Dedifferentiated amniotic fluid mesenchymal stem cell (primary cell): ENCODE data around the gene OR51S1.
"Not testable (repeated sequence)": the region's sequence is repeated elsewhere in the genome, so short reads cannot be mapped to it uniquely, and the experiment has no call there.

Experiments used
- DNase-seq: peaks from one replicate; pipeline ENCODE4 v3.0.0-alpha.2; 2016; ENCODE audit errors: extremely low spot score

The OR51S1 gene

DNA sequence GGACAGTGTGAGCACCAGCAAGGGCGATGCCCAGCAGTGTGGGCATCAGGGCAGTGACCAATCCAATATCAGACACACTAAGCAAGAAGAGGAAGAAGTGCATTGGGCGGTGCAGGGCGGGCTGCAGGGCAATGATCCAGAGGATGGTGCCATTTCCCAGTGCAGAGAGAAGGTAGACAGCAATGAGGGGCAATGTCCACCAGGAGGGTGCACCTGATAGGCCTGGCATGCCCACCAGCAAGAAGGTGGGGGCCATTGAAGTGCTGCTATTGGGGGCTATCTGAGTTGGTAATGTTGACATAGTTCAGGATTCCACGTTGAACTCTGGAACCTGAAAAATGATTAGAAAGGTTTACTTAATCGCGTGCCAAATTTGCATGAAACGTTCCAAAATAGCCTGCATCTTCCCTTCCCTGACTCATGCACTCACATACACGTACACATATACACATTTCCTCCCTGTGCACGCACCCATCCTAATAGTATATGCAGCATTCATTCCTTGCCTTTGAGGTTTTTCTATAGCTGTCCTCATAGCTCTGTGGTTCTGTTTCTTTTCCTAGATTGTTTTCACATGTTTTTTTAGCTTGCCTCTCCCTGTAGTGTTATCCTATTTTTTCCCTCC lies at the start of gene OR51S1:
Gene OR51S1 (minus strand): TSS at position 301 of the 625 bp plus-strand sequence. CDS start 0 bp downstream, at position 301.
- DNase-seq, result no peak

- peak; percentile 16 for DNase-seq
Observed at GRCh38 chr11:4891996-4892640, 43.1 kb upstream of the OR51S1 start.

DNA sequence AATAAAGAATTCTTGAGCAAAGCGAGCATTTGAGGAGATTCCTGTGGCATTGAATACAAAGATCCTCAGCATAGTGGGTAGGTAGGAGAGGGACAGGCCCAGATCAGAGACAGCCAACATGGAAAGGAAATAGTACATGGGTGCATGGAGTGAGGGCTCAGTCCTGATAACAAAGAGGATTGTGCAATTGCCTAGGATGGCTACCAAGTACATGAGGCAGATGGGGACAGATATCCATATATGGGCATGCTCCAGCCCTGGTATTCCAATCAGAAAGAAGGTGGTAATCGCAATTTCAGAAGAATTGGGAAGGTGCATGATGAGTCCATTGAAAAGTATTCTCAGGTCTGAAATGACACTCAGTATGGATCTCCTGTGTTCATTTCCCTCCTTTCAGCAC lies 41.3 kb upstream of the OR51S1 start:
- no peak for DNase-seq

GRCh38 chr11:4887591-4887990 lies 38.6 kb upstream of the OR51S1 start:
- DNase-seq, result no peak

- DNase-seq, result no peak
Observed at GRCh38 chr11:4886186-4886585, 37.2 kb upstream of the OR51S1 start.

DNA sequence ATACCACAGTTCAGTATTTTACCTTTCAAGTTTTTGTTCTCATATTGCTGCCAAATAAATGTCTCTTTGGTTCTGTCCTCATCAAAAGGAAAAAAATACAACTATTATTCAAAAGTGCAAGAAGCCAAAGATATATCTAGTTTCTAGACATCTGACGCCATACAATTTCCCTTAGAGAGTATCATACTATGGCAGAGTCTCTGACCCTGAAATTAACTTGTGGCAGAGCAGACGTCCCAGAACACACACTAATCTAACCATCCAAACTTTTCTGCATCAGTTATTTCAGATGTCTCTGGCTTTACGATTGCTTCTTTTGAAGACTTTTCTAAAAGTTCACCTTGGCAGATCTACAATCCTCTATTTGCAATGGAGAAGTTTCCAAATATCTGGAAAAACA lies 35.4 kb upstream of the OR51S1 start:
- no peak for DNase-seq

GRCh38 chr11:4882543-4882942 lies 33.5 kb upstream of the OR51S1 start:
- DNase-seq, result no peak

GRCh38 chr11:4881860-4882500 lies 33.0 kb upstream of the OR51S1 start, which contains the start of gene OR51T1:
TSS of gene OR51T1 (plus strand) at chr11:4881900. CDS start at chr11:4881900, 0 bp downstream.
- no peak for DNase-seq

- no peak for DNase-seq
Observed at GRCh38 chr11:4881188-4881587, 32.2 kb upstream of the OR51S1 start.

- no peak for DNase-seq
Observed at GRCh38 chr11:4865855-4866254, 16.8 kb upstream of the OR51S1 start.

DNA sequence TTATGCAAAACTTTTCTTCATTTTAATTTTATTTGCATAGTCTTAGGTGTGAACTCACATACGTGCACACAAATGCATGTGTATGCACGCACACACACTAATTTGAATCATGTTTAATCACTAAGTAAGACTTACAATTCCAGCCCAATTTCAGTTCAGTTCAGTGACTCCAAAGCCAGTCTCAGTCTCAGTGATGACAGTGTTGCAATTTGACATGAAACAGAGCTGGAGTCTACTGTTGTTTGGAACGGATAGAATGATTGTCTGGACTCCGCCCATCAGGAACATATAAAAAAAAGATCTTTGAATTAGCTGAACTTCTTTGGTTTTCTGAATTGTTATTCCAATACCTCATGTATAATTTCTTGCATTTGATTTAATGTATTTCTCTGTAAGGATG lies 14.9 kb upstream of the OR51S1 start:
- DNase-seq, result no peak

GRCh38 chr11:4862447-4863236 lies 13.6 kb upstream of the OR51S1 start:
- DNase-seq, result no peak

- DNase-seq, result not testable (repeated sequence)
Observed at GRCh38 chr11:4854286-4854685, 5.3 kb upstream of the OR51S1 start.

DNA sequence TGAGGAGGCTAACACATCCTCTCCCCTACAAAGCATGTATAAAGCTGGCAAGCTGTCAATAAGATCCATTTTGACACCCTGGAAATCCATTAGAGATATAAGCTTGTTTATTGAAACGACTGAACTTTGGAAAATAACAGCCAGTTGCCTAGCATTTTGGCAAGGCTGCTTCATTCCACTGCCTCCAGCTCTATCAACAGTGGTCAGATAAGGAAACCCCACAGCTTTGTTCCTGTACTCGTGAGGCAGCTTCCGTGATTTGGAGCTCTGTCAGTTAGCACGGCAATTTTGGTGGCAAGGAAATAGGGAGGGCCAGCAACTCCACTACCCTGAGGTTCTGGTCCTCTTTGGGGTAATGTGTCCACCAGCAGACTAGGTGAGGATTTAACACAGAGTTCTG lies 2.0 kb upstream of the OR51S1 start:
- no peak for DNase-seq

DNA sequence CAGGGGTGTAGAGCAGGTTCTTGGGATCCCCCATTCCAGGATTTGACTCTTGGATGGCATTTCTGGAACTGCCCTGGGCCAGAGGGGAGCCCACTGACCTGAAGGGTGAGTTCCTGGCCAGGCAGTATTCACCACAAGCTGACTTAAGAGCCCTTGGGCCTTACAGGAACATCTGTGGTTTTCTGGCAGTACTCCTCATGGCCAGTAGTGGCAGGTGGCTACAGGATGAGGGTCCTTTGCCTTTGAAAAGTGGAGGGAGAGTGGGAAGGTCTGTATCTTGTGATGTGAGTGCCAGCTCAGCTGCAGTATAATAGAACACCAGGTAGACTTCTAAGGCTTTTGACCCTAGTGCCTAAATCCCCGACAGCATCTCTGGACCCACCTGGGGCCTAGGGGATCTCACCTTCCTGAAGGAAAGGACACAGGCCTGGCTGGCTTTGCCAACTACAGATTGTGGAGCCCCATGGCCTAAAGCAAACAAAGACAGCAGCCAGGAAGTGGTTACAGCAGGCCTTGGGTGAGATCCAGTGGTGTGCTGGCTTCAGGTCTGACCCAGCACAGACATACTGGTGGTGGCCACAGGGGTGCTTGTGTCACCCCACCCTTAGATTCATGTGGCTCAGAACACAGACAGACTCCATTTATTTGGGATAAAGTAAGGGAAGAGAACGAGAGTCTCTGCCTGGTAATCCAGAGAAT lies 9.0 kb downstream of the OR51S1 start:
- DNase-seq, result no peak

DNA sequence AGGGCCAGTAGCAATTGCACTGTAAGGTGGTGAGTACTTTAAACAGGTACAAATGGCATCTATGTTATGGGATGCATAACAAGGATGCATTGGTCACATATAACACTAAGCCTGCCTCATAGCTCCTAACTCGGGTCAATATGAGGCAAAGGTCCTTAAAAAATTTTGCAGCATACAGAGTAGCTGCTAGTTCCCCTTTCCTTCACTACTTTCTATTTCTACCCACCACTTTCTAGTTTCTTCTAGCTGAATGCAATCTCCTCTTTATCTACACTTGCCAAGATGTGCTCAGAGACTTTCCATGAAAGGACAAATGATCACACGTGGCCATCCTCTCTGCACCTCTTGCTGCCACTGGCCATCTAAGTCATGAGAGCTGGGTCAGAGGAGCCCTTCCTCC lies 18.1 kb downstream of the OR51S1 start:
- no peak for DNase-seq

DNA sequence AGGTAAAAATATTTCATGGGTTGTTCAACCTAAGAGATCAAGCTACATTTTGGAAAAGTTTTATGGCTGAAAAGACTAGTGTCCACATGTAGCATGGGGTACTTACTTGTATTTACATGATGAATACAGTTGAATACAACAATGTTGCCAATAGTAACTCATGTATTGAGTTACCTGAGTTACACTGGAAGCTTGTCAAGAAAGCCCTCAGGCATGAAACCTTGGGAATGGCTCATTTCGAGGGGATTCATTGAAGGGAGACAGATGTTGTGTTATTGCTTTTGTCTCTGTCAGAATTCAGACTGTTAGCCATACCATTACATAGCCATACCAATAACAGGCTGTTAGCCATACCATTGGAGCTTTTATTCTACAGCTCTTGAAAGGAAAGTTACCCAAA lies 18.7 kb downstream of the OR51S1 start:
- DNase-seq, result no peak

- DNase-seq, result no peak
Observed at GRCh38 chr11:4826425-4826824, 22.6 kb downstream of the OR51S1 start.

GRCh38 chr11:4825132-4825531 lies 23.9 kb downstream of the OR51S1 start:
- DNase-seq, result no peak

DNA sequence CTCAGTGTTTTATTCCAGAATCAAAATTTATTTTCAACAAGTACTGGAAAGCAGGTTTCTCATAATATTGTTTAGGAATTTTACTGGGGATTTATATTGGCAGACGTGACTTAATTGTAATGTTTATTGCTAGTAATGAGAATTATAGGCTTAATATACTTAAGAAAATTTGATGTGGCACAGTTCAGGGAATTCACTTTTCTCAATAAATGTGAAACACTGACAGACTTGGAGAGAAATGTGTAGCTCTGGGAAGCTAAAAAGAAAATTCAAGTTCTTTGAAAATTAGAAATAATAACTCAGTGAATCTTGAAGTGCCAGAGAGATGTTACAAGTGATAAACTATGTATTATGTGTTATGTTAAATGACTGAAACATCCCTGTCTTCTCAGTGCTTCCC lies 28.0 kb downstream of the OR51S1 start, which contains the start of gene OR51F2:
Gene OR51F2 (plus strand): TSS at position 301 of the 400 bp plus-strand sequence. CDS start 101 bp downstream, outside the sequence.
- no peak for DNase-seq

GRCh38 chr11:4809246-4809645 lies 39.8 kb downstream of the OR51S1 start:
- DNase-seq, result no peak

DNA sequence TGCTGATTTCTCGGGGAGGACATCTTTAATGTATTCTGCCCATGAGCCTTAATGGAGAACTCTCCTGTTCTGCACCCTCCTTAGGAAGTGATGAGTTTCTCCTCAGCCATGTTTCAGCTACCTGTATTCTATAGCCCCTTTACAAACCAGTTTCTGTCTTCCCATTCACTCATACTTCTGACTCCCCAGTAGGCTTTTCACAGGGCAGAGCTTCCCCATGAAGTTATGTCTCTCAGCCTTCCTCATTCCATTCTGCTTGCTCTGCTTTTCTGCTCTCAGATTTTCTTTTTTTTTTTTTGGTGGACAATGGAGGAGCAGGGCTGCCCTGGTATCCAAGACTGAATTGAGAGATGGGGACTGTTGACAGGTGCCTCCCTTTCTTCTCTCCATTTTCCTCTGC lies 40.5 kb downstream of the OR51S1 start:
- DNase-seq, result no peak
